GM23338 (cell line): ENCODE results near the gene PVRIG. TPM values are rescaled to one million over a fixed set of nuclear protein-coding genes. Genes with fewer than 3 reads are reported as not detected.
"Not testable (repeated sequence)": the region's sequence is repeated elsewhere in the genome, so short reads cannot be mapped to it uniquely, and the experiment has no call there.

Experiments used
- ATAC-seq: fragments of 200-7000 bp; cut with Tn5 transposase; 3 replicates; pipeline ENCODE4 v1.9.1; 2020
- DNase-seq: peaks from one replicate; pipeline ENCODE4 v3.0.0-alpha.2; 2015; ENCODE audit warnings: low spot score
- H2AFZ ChIP-seq: fragments of 200-600 bp; sonication (generic); 2 replicates; pipeline ENCODE4 v1.8.0; 2016; ENCODE audit warnings: antibody characterized with exemption, mild to moderate bottlenecking, moderate library complexity
- H3F3A ChIP-seq: fragments of 200-600 bp; sonication (generic); replicated peaks from 2 replicates; pipeline ENCODE4 v1.8.0; 2017; ENCODE audit warnings: antibody characterized with exemption, mixed run types, low read depth
- H3K27ac ChIP-seq: fragments of 200-600 bp; sonication (generic); 2 replicates; pipeline ENCODE4 v1.6.1; 2016; ENCODE audit warnings: low read depth
- H3K27me3 ChIP-seq: fragments of 200-600 bp; sonication (generic); 2 replicates; pipeline ENCODE4 v1.8.0; 2016; ENCODE audit warnings: mild to moderate bottlenecking, mixed run types, moderate library complexity; ENCODE audit not compliant: insufficient read depth
- H3K36me3 ChIP-seq: fragments of 200-600 bp; sonication (generic); 2 replicates; pipeline ENCODE4 v1.8.0; 2016; ENCODE audit warnings: mild to moderate bottlenecking; ENCODE audit not compliant: insufficient read depth
- H3K4me1 ChIP-seq: fragments of 200-600 bp; sonication (generic); 2 replicates; pipeline ENCODE4 v1.8.0; 2016; ENCODE audit warnings: mild to moderate bottlenecking, moderate library complexity; ENCODE audit not compliant: insufficient read depth
- H3K4me2 ChIP-seq: fragments of 200-600 bp; sonication (generic); 2 replicates; pipeline ENCODE4 v1.7.1; 2017; ENCODE audit warnings: mixed run types
- H3K4me3 ChIP-seq: fragments of 200-600 bp; sonication (generic); 2 replicates; pipeline ENCODE4 v1.6.1; 2016; ENCODE audit warnings: mixed run types
- H3K79me2 ChIP-seq: fragments of 200-600 bp; sonication (generic); replicated peaks from 2 replicates; pipeline ENCODE4 v1.8.0; 2017; ENCODE audit warnings: mild to moderate bottlenecking; ENCODE audit not compliant: insufficient read depth
- H3K9me2 ChIP-seq: fragments of 200-600 bp; sonication (generic); 2 replicates; pipeline ENCODE4 v1.8.0; 2017; ENCODE audit not compliant: insufficient read depth
- H4K20me1 ChIP-seq: fragments of 200-600 bp; sonication (generic); replicated peaks from 2 replicates; pipeline ENCODE4 v1.8.0; 2017; ENCODE audit warnings: mild to moderate bottlenecking; ENCODE audit not compliant: insufficient read depth
- H3K27ac Mint-ChIP-seq: 2 replicates; pipeline ENCODE4 v1.8.0; 2020; ENCODE audit warnings: inconsistent platforms, mild to moderate bottlenecking, moderate library complexity, mixed read lengths
- H3K27me3 Mint-ChIP-seq: 3 replicates; pipeline ENCODE4 v1.8.0; 2022; ENCODE audit warnings: low read depth, mild to moderate bottlenecking, moderate library complexity, mixed read lengths, inconsistent platforms; ENCODE audit not compliant: insufficient read depth, poor library complexity
- H3K36me3 Mint-ChIP-seq: 3 replicates; pipeline ENCODE4 v1.8.0; 2021; ENCODE audit warnings: low read depth, mild to moderate bottlenecking, inconsistent platforms, moderate library complexity, mixed read lengths
- H3K4me1 Mint-ChIP-seq: 3 replicates; pipeline ENCODE4 v1.8.0; 2020; ENCODE audit warnings: mild to moderate bottlenecking, inconsistent platforms, mixed read lengths
- H3K4me3 Mint-ChIP-seq: 3 replicates; pipeline ENCODE4 v1.8.0; 2021; ENCODE audit warnings: moderate library complexity, mild to moderate bottlenecking, inconsistent platforms, mixed read lengths
- H3K9me3 Mint-ChIP-seq: 3 replicates; pipeline ENCODE4 v1.8.0; 2020; ENCODE audit warnings: moderate library complexity, mild to moderate bottlenecking, inconsistent platforms, mixed read lengths
- CREB1 ChIP-seq: fragments of 250-450 bp; sonication (Bioruptor Pico); IDR thresholded peaks from 2 replicates; pipeline ENCODE4 v1.5.0; 2020; ENCODE audit warnings: low read depth, mild to moderate bottlenecking, moderate library complexity
- CTCF ChIP-seq, 2 experiments: fragments of 200-600 bp in 1 of 2; sonication (generic) in 1 of 2; conservative IDR thresholded peaks; 2 replicates each; pipeline versions ENCODE4 v1.5.1 to v1.6.1; 2016 to 2017; ENCODE audit warnings: antibody characterized with exemption in 2 of 2, low read depth in 2 of 2, mild to moderate bottlenecking in 2 of 2, moderate library complexity in 1 of 2
- ETS1 ChIP-seq: IDR thresholded peaks from 2 replicates; pipeline ENCODE4 v1.6.1; 2016; ENCODE audit warnings: antibody characterized with exemption
- EZH2phosphoT487 ChIP-seq: fragments of 200-600 bp; sonication (generic); IDR thresholded peaks from one replicate; pipeline ENCODE4 v1.8.1; 2018; ENCODE audit warnings: antibody characterized with exemption; ENCODE audit not compliant: unreplicated experiment
- JUNB ChIP-seq: IDR thresholded peaks from one replicate; pipeline ENCODE4 v1.6.1; 2016; ENCODE audit warnings: antibody characterized with exemption; ENCODE audit not compliant: unreplicated experiment
- NANOG ChIP-seq: IDR thresholded peaks from 2 replicates; pipeline ENCODE4 v1.6.1; 2016; ENCODE audit warnings: antibody characterized with exemption, borderline replicate concordance
- POLR2AphosphoS5 ChIP-seq: IDR thresholded peaks from 2 replicates; pipeline ENCODE4 v1.6.1; 2016; ENCODE audit warnings: antibody characterized with exemption, low read depth
- REST ChIP-seq: IDR thresholded peaks from one replicate; pipeline ENCODE4 v1.6.1; 2018; ENCODE audit warnings: antibody characterized with exemption; ENCODE audit not compliant: unreplicated experiment
- ZNF462 ChIP-seq: fragments of 250-450 bp; sonication (Bioruptor Pico); IDR thresholded peaks from 2 replicates; pipeline ENCODE4 v1.5.0; 2020; ENCODE audit warnings: mild to moderate bottlenecking, moderate library complexity
- polyA plus RNA-seq: library from polyadenylated mRNA; unstranded; fragments of >200 nt; fragmentation: Nextera tagmentation; extraction: Ambion mirVana; gene quantifications from 2 replicates; pipeline ENCODE4 v1.2.1, GENCODE V29; 2016
- total RNA-seq: library from RNA; depleted of rRNA; stranded (reverse); fragments of >200 nt; shearing (Covaris generic); gene quantifications from 2 replicates; pipeline ENCODE4 v1.2.3, GENCODE V29; 2014

The PVRIG gene
- total and polyA plus RNA-seq, 2 experiments from 2014 or later: 1.1 TPM; not detected in 1

GRCh38 chr7:100217934-100218333 is 1.8 kb upstream of the PVRIG start:
- not testable (repeated sequence) for H3K36me3 Mint-ChIP-seq, H3F3A ChIP-seq, H3K36me3 ChIP-seq, H3K27me3 Mint-ChIP-seq, H3K9me3 Mint-ChIP-seq, H3K27ac Mint-ChIP-seq, H3K4me2 ChIP-seq, H2AFZ ChIP-seq, H3K4me1 ChIP-seq, H3K9me2 ChIP-seq, H3K4me3 Mint-ChIP-seq, H3K4me3 ChIP-seq, H3K79me2 ChIP-seq, H4K20me1 ChIP-seq, H3K4me1 Mint-ChIP-seq, H3K27ac ChIP-seq
- peaks cover 23% of the 10 kb centered on the region for H3K27me3 ChIP-seq
- DNase-seq: peak; percentile 54
- peak; percentile 48 to 68 for TF ChIP-seq CTCF (conservative IDR thresholded peaks at IDR 0.05; ENCODE audit: low read depth in 2 of 2)
- peak; percentile 42 for ATAC-seq

- H3K36me3 ChIP-seq: no peaks in the 10 kb centered on the region
- no peak overlapping the region for H3K4me3 ChIP-seq
- no peak overlapping the region for H3K27ac Mint-ChIP-seq
- H3K4me1 ChIP-seq: no peaks in the 10 kb centered on the region
- H3K36me3 Mint-ChIP-seq: peaks cover under 1% of the 10 kb centered on the region; the same call in 2 of the 3 replicates
- no peak overlapping the region for H3K27ac ChIP-seq
- DNase-seq: no peak
- H3K9me2 ChIP-seq: no peaks in the 10 kb centered on the region
- H3K4me1 Mint-ChIP-seq: peaks cover 4% of the 10 kb centered on the region; the same call in 2 of the 3 replicates
- no peak overlapping the region for H2AFZ ChIP-seq
- no peak overlapping the region for H3K4me3 Mint-ChIP-seq
- H3K27me3 ChIP-seq: peaks cover 15% of the 10 kb centered on the region; the same call in 1 of the 2 replicates
- H3K9me3 Mint-ChIP-seq: no peaks in the 10 kb centered on the region
- no peaks in the 10 kb centered on the region for H3K79me2 ChIP-seq
- peaks cover 6% of the 10 kb centered on the region for H3K27me3 Mint-ChIP-seq
- no peak overlapping the region for H3K4me2 ChIP-seq
- H3F3A ChIP-seq: no peaks in the 10 kb centered on the region
- 0 out of 2 replicates have a peak, but pooled peaks cover 2% of the 10 kb centered on the region for H4K20me1 ChIP-seq
- ATAC-seq: no peak
- TF ChIP-seq REST: no peak
- TF ChIP-seq CREB1 (CRISPR knock-in tag): no peak
- TF ChIP-seq NANOG: no peak
- no peak for TF ChIP-seq JUNB
- no peak for TF ChIP-seq POLR2AphosphoS5
- no peak for TF ChIP-seq ZNF462 (CRISPR knock-in tag)
- no peak for TF ChIP-seq ETS1
- TF ChIP-seq EZH2phosphoT487: no peak
These were observed 445 bp upstream of the PVRIG start for GRCh38 chr7:100219271-100219737.
